RWPE2 (cell line): ENCODE measurements around the gene SMAD3.

Source experiments
- ATAC-seq: fragments of 200-7000 bp; cut with Tn5 transposase; 3 replicates; pipeline ENCODE4 v1.9.1; 2021; ENCODE audit warnings: low read depth
- DNase-seq: peaks from one replicate; pipeline ENCODE4 v3.0.0-alpha.2; 2020; ENCODE audit warnings: low spot score
- H3K27ac ChIP-seq: fragments of 450-650 bp; 2 replicates; pipeline ENCODE4 v1.5.1; 2017; ENCODE audit warnings: mild to moderate bottlenecking; ENCODE audit not compliant: poor library complexity, severe bottlenecking
- H3K27me3 ChIP-seq: fragments of 250-450 bp; sonication (Bioruptor Pico); 2 replicates; pipeline ENCODE4 v1.5.1; 2021; ENCODE audit warnings: mild to moderate bottlenecking, moderate library complexity; ENCODE audit not compliant: insufficient read depth, poor library complexity, severe bottlenecking
- H3K36me3 ChIP-seq: fragments of 250-450 bp; sonication (Bioruptor Pico); 2 replicates; pipeline ENCODE4 v1.5.1; 2020; ENCODE audit warnings: low read depth, mild to moderate bottlenecking, moderate library complexity
- H3K4me1 ChIP-seq: fragments of 250-450 bp; sonication (Bioruptor Pico); 2 replicates; pipeline ENCODE4 v1.5.1; 2021; ENCODE audit warnings: mild to moderate bottlenecking, moderate library complexity; ENCODE audit not compliant: insufficient read depth, poor library complexity, severe bottlenecking
- H3K4me3 ChIP-seq: fragments of 250-450 bp; sonication (Bioruptor Pico); 2 replicates; pipeline ENCODE4 v1.5.1; 2021; ENCODE audit warnings: mild to moderate bottlenecking, moderate library complexity; ENCODE audit not compliant: severe bottlenecking
- H3K9me3 ChIP-seq: fragments of 250-450 bp; sonication (Bioruptor Pico); 2 replicates; pipeline ENCODE4 v1.5.1; 2021; ENCODE audit warnings: mild to moderate bottlenecking, moderate library complexity; ENCODE audit not compliant: severe bottlenecking
- TF ChIP-seq, protein P1 (sequence below): fragments of 450-650 bp; IDR thresholded peaks from one replicate; pipeline ENCODE4 v1.5.1; 2017; ENCODE audit warnings: mild to moderate bottlenecking, moderate library complexity; ENCODE audit not compliant: poor library complexity, severe bottlenecking

The SMAD3 gene

DNA sequence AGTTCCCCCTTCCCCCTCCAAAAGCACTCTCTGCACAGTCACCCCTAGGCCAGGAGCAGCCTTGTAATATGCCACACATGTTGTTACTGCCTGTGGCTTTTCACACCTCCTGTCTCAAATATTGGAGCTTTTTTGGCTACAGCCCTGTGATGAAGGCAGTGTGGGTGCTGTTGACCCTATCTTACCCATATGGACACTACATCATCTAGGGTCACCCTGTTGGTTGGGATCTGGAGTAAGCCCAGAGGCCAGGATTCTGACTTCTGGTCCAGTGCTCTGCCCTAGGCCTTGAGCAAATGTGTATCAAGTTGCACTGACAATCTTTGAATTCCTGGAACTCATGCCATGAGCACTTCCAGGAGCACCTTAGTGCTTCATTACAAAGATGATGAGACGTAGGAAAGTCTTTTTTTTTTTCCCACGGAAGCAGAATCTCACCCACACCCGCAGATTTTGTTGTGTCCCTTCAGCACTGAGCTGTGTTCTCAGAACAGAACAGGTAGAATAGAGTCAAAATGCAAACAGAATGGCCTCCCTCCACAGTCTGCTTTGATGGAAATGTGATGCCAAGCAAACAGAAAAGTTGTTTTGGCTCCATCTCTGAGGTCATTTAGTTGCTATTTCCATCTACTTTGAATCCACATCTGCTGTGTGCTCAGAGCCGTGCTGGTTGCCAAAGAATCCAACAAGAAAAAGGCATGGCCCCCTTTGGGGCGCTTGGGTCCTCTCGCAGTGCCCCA lies 49.6 kb downstream of the SMAD3 start:
- no peaks in the 10 kb centered on the region for H3K27me3 ChIP-seq
- ATAC-seq (no peak), DNase-seq (no peak)
- H3K36me3 ChIP-seq: peaks cover 14% of the 10 kb centered on the region
- TF ChIP-seq, protein P1, sequence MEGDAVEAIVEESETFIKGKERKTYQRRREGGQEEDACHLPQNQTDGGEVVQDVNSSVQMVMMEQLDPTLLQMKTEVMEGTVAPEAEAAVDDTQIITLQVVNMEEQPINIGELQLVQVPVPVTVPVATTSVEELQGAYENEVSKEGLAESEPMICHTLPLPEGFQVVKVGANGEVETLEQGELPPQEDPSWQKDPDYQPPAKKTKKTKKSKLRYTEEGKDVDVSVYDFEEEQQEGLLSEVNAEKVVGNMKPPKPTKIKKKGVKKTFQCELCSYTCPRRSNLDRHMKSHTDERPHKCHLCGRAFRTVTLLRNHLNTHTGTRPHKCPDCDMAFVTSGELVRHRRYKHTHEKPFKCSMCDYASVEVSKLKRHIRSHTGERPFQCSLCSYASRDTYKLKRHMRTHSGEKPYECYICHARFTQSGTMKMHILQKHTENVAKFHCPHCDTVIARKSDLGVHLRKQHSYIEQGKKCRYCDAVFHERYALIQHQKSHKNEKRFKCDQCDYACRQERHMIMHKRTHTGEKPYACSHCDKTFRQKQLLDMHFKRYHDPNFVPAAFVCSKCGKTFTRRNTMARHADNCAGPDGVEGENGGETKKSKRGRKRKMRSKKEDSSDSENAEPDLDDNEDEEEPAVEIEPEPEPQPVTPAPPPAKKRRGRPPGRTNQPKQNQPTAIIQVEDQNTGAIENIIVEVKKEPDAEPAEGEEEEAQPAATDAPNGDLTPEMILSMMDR: no peak
- peak overlapping the region; percentile 97 for H3K27ac ChIP-seq
- peaks cover 51% of the 10 kb centered on the region for H3K4me1 ChIP-seq
- no peak overlapping the region for H3K4me3 ChIP-seq
- H3K9me3 ChIP-seq: no peaks in the 10 kb centered on the region

DNA sequence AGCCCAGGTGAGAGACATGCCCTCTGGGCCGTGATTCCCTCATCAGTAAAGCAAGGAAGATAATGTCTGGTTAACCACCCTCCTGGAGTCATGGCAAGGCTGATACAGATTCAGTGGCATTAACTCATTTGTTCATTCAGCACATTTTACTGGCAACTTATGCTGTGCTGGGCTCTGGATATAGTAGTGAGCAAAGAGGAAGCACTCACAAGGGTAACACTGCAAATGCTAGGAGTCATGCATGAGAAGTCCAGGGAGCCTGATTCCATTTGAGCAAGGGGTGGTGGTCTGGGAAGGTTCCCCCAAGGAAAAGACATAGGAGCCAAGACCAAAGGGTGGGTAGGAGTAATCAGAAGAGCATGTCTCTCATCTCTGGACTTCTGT lies 50.2 kb downstream of the SMAD3 start:
- Histone ChIP-seq H3K27me3 (no peaks in the 10 kb centered on the region), H3K4me3 (no peak overlapping the region), H3K36me3 (peaks cover 12% of the 10 kb centered on the region), H3K9me3 (no peaks in the 10 kb centered on the region), H3K27ac (peak overlapping the region; percentile 97), H3K4me1 (peaks cover 57% of the 10 kb centered on the region)
- ATAC-seq (no peak), DNase-seq (no peak)
- TF ChIP-seq, protein P1: no peak

DNA sequence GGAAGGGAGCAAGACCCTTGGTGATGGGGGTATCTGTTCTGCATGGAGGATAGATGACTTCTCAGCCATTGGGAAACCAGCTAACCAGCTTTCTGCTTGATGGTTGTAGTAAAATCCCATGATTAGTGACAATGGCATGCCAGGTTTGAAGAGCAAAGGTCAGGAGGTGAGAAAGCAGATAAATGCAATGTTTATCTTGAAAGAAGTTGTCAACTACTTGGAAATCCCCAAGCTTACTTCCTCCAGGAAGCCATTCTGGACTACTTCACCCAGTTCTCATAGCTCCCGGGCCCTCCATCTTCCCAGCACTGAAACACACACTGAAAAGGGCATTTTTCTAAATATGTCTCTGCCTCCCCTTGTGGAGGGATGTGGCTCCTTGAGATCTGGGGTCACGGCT lies 51.3 kb downstream of the SMAD3 start:
- H3K27ac ChIP-seq: peak overlapping the region; percentile 97
- ATAC-seq (no peak), DNase-seq (no peak)
- TF ChIP-seq, protein P1: no peak
- no peaks in the 10 kb centered on the region for H3K9me3 ChIP-seq
- H3K4me1 ChIP-seq: peaks cover 63% of the 10 kb centered on the region
- H3K36me3 ChIP-seq: peaks cover 4% of the 10 kb centered on the region; the same call in 1 of the 2 replicates
- no peaks in the 10 kb centered on the region for H3K27me3 ChIP-seq
- H3K4me3 ChIP-seq: no peak overlapping the region

DNA sequence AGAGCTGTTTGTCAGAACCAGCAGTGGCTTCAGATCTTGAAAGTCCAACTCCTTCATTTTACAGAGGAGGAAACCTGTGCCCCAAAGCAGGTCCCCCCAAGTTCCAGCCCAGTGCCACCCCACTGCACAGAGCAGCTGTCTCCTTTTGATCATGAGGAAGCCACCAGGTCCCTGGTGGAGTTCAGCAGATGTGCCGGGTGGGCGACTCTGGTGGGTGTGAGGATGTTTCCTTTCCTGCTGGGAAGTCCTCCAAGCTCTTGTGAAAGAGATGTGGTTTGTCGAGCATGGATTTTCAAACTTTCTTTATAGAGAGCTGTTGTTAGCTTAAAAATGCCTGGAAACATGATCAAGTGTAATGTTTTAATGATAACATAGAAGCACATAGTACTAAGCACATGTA lies 52.0 kb downstream of the SMAD3 start:
- TF ChIP-seq, protein P1: no peak

DNA sequence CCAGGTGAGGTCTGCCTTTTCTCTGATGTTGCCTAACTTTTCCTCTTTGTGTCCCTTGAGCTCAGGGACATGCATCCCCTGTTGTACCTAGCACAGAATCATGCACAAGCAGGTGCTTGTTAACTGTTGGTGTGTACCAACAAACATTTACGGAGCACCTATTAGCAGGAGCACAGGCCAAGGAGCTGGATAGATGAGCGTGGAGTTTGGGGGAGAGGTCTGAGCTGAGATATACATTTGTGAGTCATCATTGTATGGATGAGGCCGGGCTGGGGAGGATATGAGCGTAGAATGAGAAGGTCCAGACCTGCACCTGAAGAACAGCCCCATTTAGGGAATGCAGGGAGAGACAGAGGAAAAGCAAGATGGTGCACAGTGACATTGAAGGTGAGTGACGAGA lies 53.4 kb downstream of the SMAD3 start:
- no peak for ATAC-seq

More for the DNA sequence above, 52.0 kb downstream of the SMAD3 start:
- H3K36me3 ChIP-seq: peaks cover 4% of the 10 kb centered on the region; the same call in 1 of the 2 replicates
- no peaks in the 10 kb centered on the region for H3K27me3 ChIP-seq
- no peaks in the 10 kb centered on the region for H3K9me3 ChIP-seq
- no peak for DNase-seq
- peaks cover 65% of the 10 kb centered on the region for H3K4me1 ChIP-seq
- H3K27ac ChIP-seq: peak overlapping the region; percentile 97
- H3K4me3 ChIP-seq: no peak overlapping the region
- ATAC-seq: no peak

More for the DNA sequence above, 53.4 kb downstream of the SMAD3 start:
- TF ChIP-seq, protein P1: no peak
- Histone ChIP-seq H3K36me3 (peaks cover 4% of the 10 kb centered on the region; the same call in 1 of the 2 replicates), H3K9me3 (no peaks in the 10 kb centered on the region), H3K4me3 (no peak overlapping the region), H3K27ac (peak overlapping the region; percentile 97), H3K27me3 (no peaks in the 10 kb centered on the region), H3K4me1 (peaks cover 72% of the 10 kb centered on the region)
- no peak for DNase-seq
